ENCODE measurements around the gene LSAMP. TPM values are rescaled to one million over a fixed set of nuclear protein-coding genes. Genes with fewer than 3 reads are reported as not detected.

Gene LSAMP
- total RNA-seq, 1 experiment from 2014 or later: 0.90 TPM

DNA sequence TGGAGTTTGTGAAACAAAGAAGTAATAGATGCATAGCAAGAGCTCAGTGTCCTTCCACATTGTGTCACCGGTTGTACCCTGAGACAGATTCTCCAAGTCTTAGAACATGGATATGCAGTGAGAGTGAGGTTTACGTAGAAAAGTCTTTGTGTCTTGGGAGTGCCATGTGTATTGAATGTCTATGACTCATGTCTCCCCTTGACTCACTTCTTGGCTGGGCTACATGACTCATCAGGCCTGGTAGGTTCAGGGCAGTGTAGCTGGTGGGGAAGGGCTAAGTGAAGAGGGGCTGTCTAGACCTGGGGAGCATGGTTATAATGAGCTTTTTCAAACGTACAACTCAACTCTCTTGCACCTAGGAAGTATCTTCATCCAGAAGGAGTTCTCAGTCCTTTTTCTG, 654.5 kb downstream of the LSAMP start:
- H3K4me3 Mint-ChIP-seq: no peak overlapping the region
- Histone ChIP-seq H3K56ac (ENCODE audit: insufficient read length, low read depth, low read length) (no peak overlapping the region), H2AK5ac (ENCODE audit: insufficient read length, low read length) (no peak overlapping the region), H3K4me1 (ENCODE audit: insufficient read depth, low read length) (no peaks in the 10 kb centered on the region; the same call in 1 of the 2 replicates), H2AFZ (ENCODE audit: low read length) (no peak overlapping the region), H4K8ac (replicated peaks; ENCODE audit: insufficient read length, low read depth, low read length) (no peak overlapping the region), H3K79me2 (ENCODE audit: insufficient read depth, low read length) (no peaks in the 10 kb centered on the region), H4K91ac (ENCODE audit: insufficient read length, low read depth, low read length) (no peak overlapping the region), H3K79me1 (ENCODE audit: insufficient read depth, low read depth, low read length, poor library complexity, severe bottlenecking) (no peaks in the 10 kb centered on the region), H3K23ac (ENCODE audit: insufficient read length, low read depth, low read length) (no peak overlapping the region), H2BK12ac (ENCODE audit: insufficient read length, low read depth, low read length) (no peak overlapping the region), H4K5ac (ENCODE audit: insufficient read length, low read depth, low read length) (no peak overlapping the region), H3K14ac (ENCODE audit: insufficient read depth, low read length) (no peak overlapping the region), H3K18ac (ENCODE audit: insufficient read length, low read depth, low read length) (no peak overlapping the region), H3K9ac (ENCODE audit: extremely low read depth, insufficient read length, low read length) (no peak overlapping the region), H3K27ac (ENCODE audit: insufficient read length, low read depth, low read length) (no peak overlapping the region), H2BK120ac (ENCODE audit: low read depth, low read length, poor library complexity, severe bottlenecking) (no peak overlapping the region), H3K4me2 (ENCODE audit: insufficient read depth, insufficient read length, low read length) (no peak overlapping the region), H3K4ac (ENCODE audit: low read depth, low read length) (no peak overlapping the region), H2BK20ac (ENCODE audit: low read depth, low read length, poor library complexity, severe bottlenecking) (no peak overlapping the region), H3K27me3 (ENCODE audit: insufficient read depth, low read length) (no peaks in the 10 kb centered on the region), H2BK15ac (ENCODE audit: low read depth, low read length) (no peak overlapping the region), H2BK5ac (ENCODE audit: insufficient read length, low read length) (no peak overlapping the region), H3T11ph (ENCODE audit: low read length) (no peak overlapping the region), H3K9me3 (ENCODE audit: control insufficient read depth, low read depth, low read length) (no peaks in the 10 kb centered on the region), H4K20me1 (ENCODE audit: control insufficient read depth, insufficient read depth, insufficient read length) (no peaks in the 10 kb centered on the region), H3K23me2 (ENCODE audit: insufficient read length, low read depth, low read length, poor library complexity, severe bottlenecking) (no peaks in the 10 kb centered on the region)
- peaks cover 0 to 3% (median 0%) of the 10 kb centered on the region in 3 experiments; a peak in 1 of 7 replicates for H3K36me3 Mint-ChIP-seq (ENCODE audit: insufficient read depth in 1 of 3, low read depth in 3 of 3)
- DNase-seq: no peak
- peaks cover 25 to 50% of the 10 kb centered on the region in 2 experiments for H3K4me1 Mint-ChIP-seq
- no peaks in the 10 kb centered on the region for H3K27me3 Mint-ChIP-seq (ENCODE audit: low read depth)
- TF ChIP-seq, protein P1, sequence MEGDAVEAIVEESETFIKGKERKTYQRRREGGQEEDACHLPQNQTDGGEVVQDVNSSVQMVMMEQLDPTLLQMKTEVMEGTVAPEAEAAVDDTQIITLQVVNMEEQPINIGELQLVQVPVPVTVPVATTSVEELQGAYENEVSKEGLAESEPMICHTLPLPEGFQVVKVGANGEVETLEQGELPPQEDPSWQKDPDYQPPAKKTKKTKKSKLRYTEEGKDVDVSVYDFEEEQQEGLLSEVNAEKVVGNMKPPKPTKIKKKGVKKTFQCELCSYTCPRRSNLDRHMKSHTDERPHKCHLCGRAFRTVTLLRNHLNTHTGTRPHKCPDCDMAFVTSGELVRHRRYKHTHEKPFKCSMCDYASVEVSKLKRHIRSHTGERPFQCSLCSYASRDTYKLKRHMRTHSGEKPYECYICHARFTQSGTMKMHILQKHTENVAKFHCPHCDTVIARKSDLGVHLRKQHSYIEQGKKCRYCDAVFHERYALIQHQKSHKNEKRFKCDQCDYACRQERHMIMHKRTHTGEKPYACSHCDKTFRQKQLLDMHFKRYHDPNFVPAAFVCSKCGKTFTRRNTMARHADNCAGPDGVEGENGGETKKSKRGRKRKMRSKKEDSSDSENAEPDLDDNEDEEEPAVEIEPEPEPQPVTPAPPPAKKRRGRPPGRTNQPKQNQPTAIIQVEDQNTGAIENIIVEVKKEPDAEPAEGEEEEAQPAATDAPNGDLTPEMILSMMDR (conservative IDR thresholded peaks at IDR 0.05): no peak
- H3K27ac Mint-ChIP-seq: peak overlapping the region in 1 of 3 experiments; percentile 72; a peak in 1 of 7 replicates
- H3K9me3 Mint-ChIP-seq: no peaks in the 10 kb centered on the region; a peak in 1 of 5 replicates
- no CpG with 5 or more reads among the region's 3 CpGs for WGBS (ENCODE audit: extremely low coverage, insufficient read length, low lambda C conversion rate)
